ENCODE measurements around the gene TMEM150B. TPM values are rescaled to one million over a fixed set of nuclear protein-coding genes. Genes with fewer than 3 reads are reported as not detected.
"Not testable (repeated sequence)": the region's sequence is repeated elsewhere in the genome, so short reads cannot be mapped to it uniquely, and the experiment has no call there.

Gene TMEM150B
- total RNA-seq, 2 experiments from 2014 or later: not detected

GRCh38 chr19:55341171-55341588, 16.0 kb upstream of the TMEM150B start:
- Mint-ChIP-seq H3K27me3 (peaks cover 6% of the 10 kb centered on the region), H3K36me3 (peaks cover 14% of the 10 kb centered on the region), H3K4me3 (peak overlapping the region; percentile 87), H3K4me1 (ENCODE audit: low read depth) (peaks cover 13% of the 10 kb centered on the region), H3K27ac (peak overlapping the region; percentile 59), H3K9me3 (no peaks in the 10 kb centered on the region)
- intact Hi-C loops (cut with micrococcal nuclease): no loop called here
- peak; percentile 85 for DNase-seq
- CTCF ChIA-PET: interaction anchor here (1.0 kb wide), 1 partner anchor 39 kb away, joined by 3 read pairs; no protein-coding TSS in a partner anchor
- POLR2A ChIA-PET: interaction anchor here (1.3 kb wide), 1 partner anchor 40 kb away, joined by 3 read pairs; no protein-coding TSS in a partner anchor

DNA sequence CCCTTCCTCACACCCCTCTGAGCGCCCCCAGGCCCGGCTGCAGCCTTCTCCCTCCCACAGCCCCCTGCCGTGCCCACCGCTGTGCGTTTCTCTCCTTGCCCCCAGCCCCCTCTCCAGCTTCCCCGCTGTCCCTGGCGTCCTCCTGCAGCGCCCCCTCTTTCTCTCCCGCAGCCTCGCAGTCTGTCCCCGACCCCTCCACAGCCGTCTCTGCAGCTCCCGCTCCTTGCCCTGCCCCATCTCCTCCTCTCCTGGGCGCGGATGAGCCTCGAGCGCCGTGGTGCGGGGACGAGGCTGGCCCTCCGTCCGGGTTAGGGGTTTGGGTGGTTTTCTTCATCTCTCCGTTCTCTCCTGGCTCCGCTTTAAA, 15.6 kb upstream of the TMEM150B start:
- POLR2A ChIA-PET: interaction anchor here (1.3 kb wide), 1 partner anchor 40 kb away, joined by 3 read pairs; no protein-coding TSS in a partner anchor

GRCh38 chr19:55339889-55340783, 15.0 kb upstream of the TMEM150B start:
- peaks cover 7% of the 10 kb centered on the region for H3K36me3 Mint-ChIP-seq
- peaks cover 13% of the 10 kb centered on the region for H3K4me1 Mint-ChIP-seq (ENCODE audit: low read depth)
- CTCF ChIA-PET: interaction anchor here (0.6 to 2.1 kb wide), 13 partner anchors 9 to 294 kb away, joined by 3 to 30 read pairs (median 4); partner anchors contain the start of genes TMEM238, UBE2S and ZNF784
- H3K4me3 Mint-ChIP-seq: peak overlapping the region; percentile 87
- H3K9me3 Mint-ChIP-seq: no peaks in the 10 kb centered on the region
- peaks cover 6% of the 10 kb centered on the region for H3K27me3 Mint-ChIP-seq
- H3K27ac Mint-ChIP-seq: peak overlapping the region; percentile 95
- DNase-seq: peak; percentile 46
- POLR2A ChIA-PET: interaction anchor here (0.7 to 2.0 kb wide), 20 partner anchors 9 to 891 kb away, joined by 3 to 38 read pairs (median 4); partner anchors contain the start of genes FIZ1, HSPBP1, ISOC2 and LENG8
- intact Hi-C loops (cut with micrococcal nuclease): loop anchor here (1.0 to 2.0 kb wide), 8 partner anchors 37 to 876 kb away; partner anchors contain the start of genes FIZ1, HSPBP1, ISOC2 and PPP6R1

More for the DNA sequence above, 15.6 kb upstream of the TMEM150B start:
- DNase-seq: peak; percentile 51
- peaks cover 13% of the 10 kb centered on the region for H3K4me1 Mint-ChIP-seq (ENCODE audit: low read depth)
- CTCF ChIA-PET: interaction anchor here (1.0 kb wide), 1 partner anchor 38 kb away, joined by 3 read pairs; no protein-coding TSS in a partner anchor
- H3K9me3 Mint-ChIP-seq: no peaks in the 10 kb centered on the region
- peaks cover 14% of the 10 kb centered on the region for H3K36me3 Mint-ChIP-seq
- peak overlapping the region; percentile 87 for H3K4me3 Mint-ChIP-seq
- intact Hi-C loops (cut with micrococcal nuclease): no loop called here
- peak overlapping the region; percentile 95 for H3K27ac Mint-ChIP-seq
- H3K27me3 Mint-ChIP-seq: peaks cover 6% of the 10 kb centered on the region

DNA sequence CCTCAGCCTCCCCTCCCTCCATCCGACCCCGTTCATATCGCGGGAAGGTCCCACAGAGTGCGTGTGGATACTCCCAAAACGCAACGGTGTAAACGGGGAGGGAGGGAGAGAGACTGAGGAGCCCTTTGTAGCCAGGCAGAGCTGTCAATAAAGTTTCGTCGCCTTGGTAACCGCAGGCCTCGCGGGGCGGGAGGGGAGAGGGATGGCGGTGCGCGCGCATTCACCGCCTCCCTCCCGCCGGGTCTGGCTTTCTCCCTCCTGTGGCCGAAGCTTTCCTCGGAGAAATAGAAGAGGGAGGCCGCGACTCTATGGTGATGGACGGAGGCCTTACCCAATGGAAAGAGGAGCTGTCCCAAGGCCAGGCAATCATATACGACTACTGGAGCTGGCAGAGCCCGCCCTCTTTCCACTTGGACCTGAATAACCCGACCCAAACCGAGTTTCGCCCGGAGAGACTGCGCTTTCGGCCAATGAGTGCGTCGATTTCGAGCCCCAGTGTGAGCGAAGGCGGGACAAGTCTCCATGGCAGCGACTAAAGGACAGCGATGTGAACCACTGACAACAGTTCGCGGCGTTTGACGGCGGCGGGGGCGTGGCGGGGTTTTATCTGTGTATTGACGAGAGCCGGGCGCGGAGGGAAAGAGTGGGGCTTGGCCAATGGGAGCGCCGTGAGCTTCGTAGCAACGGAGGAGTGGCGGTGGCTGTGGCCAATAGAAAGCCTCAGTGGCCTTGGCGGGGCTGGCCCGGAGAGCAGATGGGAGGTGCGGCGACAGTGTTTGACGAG, 14.2 kb upstream of the TMEM150B start, which contains the start of gene KMT5C:
Gene KMT5C (plus strand): TSS at position 772 of the 784 bp plus-strand sequence. CDS start 2,061 bp downstream, outside the sequence.
- Mint-ChIP-seq H3K4me3 (peak within 1 kb of the TSS; percentile 87), H3K4me1 (ENCODE audit: low read depth) (peaks cover 13% of the 10 kb centered on the region), H3K27ac (peak within 1 kb of the TSS; percentile 95), H3K27me3 (peaks cover 6% of the 10 kb centered on the region), H3K36me3 (peaks cover 4% of the 10 kb centered on the region), H3K9me3 (no peaks in the 10 kb centered on the region)
- DNase-seq: peak; percentile 100
- intact Hi-C loops (cut with micrococcal nuclease): loop anchor here (1.0 to 2.0 kb wide), 8 partner anchors 36 to 875 kb away; partner anchors contain the start of genes FIZ1, HSPBP1, ISOC2 and PPP6R1
- ChIA-PET POLR2A (interaction anchor here (0.6 to 2.0 kb wide), 23 partner anchors 8 to 891 kb away, joined by 3 to 38 read pairs (median 3); partner anchors contain the start of genes FIZ1, HSPBP1, ISOC2 and LENG8), CTCF (interaction anchor here (0.6 to 2.1 kb wide), 14 partner anchors 10 to 294 kb away, joined by 3 to 30 read pairs (median 4); partner anchors contain the start of genes TMEM238, UBE2S and ZNF784)

DNA sequence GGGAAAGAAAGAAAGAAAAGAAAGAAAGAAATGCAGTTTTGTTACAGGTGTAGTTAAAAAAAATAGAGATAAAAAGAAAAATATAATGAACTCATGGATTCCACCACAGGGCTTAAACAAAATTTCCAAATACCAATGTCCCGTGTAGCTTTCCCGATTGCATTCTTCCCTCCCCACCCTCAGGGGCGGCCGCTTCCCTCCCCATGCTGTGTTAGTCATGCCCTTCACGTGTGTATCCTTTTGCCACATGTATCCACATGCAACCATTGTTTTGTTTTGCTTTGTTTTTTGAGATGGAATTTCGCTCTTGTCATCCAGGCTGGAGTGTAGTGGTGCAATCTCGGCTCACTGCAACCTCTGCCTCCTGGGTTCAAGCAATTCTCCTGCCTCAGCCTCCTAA, 11.0 kb upstream of the TMEM150B start:
- intact Hi-C loops (cut with micrococcal nuclease): no loop called here
- no peak for DNase-seq
- CTCF ChIA-PET: interaction anchor here (0.6 kb wide), 1 partner anchor 101 kb away, joined by 3 read pairs; no protein-coding TSS in a partner anchor
- no peaks in the 10 kb centered on the region for H3K36me3 Mint-ChIP-seq
- no peak overlapping the region for H3K4me3 Mint-ChIP-seq
- peaks cover 7% of the 10 kb centered on the region for H3K4me1 Mint-ChIP-seq (ENCODE audit: low read depth)
- no peak overlapping the region for H3K27ac Mint-ChIP-seq
- peaks cover 8% of the 10 kb centered on the region for H3K27me3 Mint-ChIP-seq
- no peaks in the 10 kb centered on the region for H3K9me3 Mint-ChIP-seq
- POLR2A ChIA-PET: no interaction called here

DNA sequence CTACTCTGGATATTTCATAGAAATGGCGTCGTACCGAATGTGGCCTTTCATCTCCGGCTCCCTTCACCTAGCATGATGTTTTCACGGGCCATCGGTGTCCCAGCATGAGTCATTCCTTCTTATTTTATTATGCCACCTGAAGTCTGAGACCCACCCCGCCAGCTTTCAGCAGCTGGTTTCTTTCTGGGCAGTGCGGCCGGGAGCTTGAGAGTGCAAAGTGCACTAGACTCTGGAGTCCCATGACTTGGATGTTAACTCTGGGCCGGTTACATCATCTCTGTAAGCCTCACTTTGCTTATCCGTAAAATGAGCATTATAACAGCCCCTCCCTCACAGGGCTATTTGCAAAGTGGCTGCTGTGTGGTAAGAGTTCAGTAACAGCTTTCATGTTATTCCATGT, 8.7 kb upstream of the TMEM150B start:
- Mint-ChIP-seq H3K27me3 (peaks cover 11% of the 10 kb centered on the region), H3K9me3 (no peaks in the 10 kb centered on the region)

DNA sequence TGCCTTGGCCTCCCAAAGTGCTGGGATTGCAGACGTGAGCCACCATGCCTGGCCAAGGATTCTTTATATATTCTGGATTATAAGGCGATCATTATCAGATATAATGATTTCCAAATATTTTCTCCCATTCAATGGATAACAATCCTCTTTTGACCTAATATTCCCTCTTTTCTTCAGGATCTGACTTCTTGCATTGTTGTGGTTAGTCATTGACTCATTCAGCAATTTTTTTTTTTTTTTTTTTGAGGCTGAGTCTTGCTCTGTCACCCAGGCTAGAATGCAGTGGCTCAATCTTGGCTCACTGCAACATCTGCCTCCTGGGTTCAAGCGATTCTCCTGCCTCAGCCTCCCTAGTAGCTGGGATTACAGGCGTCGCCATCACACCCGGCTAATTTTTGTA, 4.7 kb upstream of the TMEM150B start:
- DNase-seq; H3K4me3 Mint-ChIP-seq; H3K36me3 Mint-ChIP-seq; H3K4me1 Mint-ChIP-seq (ENCODE audit: low read depth); H3K27me3 Mint-ChIP-seq; intact Hi-C loops (cut with micrococcal nuclease); H3K9me3 Mint-ChIP-seq; POLR2A ChIA-PET; H3K27ac Mint-ChIP-seq; CTCF ChIA-PET: not testable (repeated sequence)

More for the DNA sequence above, 8.7 kb upstream of the TMEM150B start:
- no peak for DNase-seq
- POLR2A ChIA-PET: no interaction called here
- intact Hi-C loops (cut with micrococcal nuclease): no loop called here
- Mint-ChIP-seq H3K4me1 (ENCODE audit: low read depth) (peaks cover 5% of the 10 kb centered on the region), H3K4me3 (no peak overlapping the region), H3K36me3 (no peaks in the 10 kb centered on the region), H3K27ac (no peak overlapping the region)
- CTCF ChIA-PET: no interaction called here

GRCh38 chr19:55328774-55329318, 3.7 kb upstream of the TMEM150B start:
- intact Hi-C loops (cut with micrococcal nuclease); CTCF ChIA-PET; POLR2A ChIA-PET; H3K27ac Mint-ChIP-seq; DNase-seq; H3K4me3 Mint-ChIP-seq; H3K27me3 Mint-ChIP-seq; H3K36me3 Mint-ChIP-seq; H3K9me3 Mint-ChIP-seq; H3K4me1 Mint-ChIP-seq (ENCODE audit: low read depth): not testable (repeated sequence)

DNA sequence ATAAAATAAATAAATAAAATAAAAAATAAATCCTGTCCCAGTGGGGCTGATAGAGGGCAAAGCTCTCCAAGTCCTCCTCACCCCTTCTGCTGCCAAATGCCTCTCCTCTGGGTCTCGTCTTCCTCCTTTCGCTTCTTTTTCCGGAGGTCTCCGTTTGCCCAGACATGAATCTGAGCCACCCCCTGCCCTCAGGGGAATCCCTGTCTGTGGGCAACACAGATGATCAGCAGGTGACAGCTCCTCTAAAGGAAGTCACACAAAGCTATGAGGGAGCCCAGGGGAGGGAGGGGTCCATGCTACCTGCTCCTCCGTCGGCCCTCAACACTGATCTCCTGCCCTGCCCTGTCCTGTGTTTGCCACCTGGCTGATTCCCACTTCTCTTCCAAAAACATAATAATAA, 479 bp downstream of the TMEM150B start:
- no peak for DNase-seq
- H3K27me3 Mint-ChIP-seq: peaks cover 14% of the 10 kb centered on the region
- no peak overlapping the region for H3K4me3 Mint-ChIP-seq
- no peak overlapping the region for H3K27ac Mint-ChIP-seq
- intact Hi-C loops (cut with micrococcal nuclease): no loop called here
- no peaks in the 10 kb centered on the region for H3K4me1 Mint-ChIP-seq (ENCODE audit: low read depth)
- H3K9me3 Mint-ChIP-seq: no peaks in the 10 kb centered on the region
- H3K36me3 Mint-ChIP-seq: no peaks in the 10 kb centered on the region
- CTCF ChIA-PET: interaction anchor here (1.8 kb wide), 1 partner anchor 23 kb away, joined by 4 read pairs; no protein-coding TSS in a partner anchor
- POLR2A ChIA-PET: no interaction called here

- H3K4me1 Mint-ChIP-seq (ENCODE audit: low read depth): no peaks in the 10 kb centered on the region
- no peak for DNase-seq
- intact Hi-C loops (cut with micrococcal nuclease): no loop called here
- H3K36me3 Mint-ChIP-seq: no peaks in the 10 kb centered on the region
- H3K27me3 Mint-ChIP-seq: peaks cover 9% of the 10 kb centered on the region
- H3K4me3 Mint-ChIP-seq: no peak overlapping the region
- no peaks in the 10 kb centered on the region for H3K9me3 Mint-ChIP-seq
- ChIA-PET CTCF (no interaction called here), POLR2A (interaction anchor here (1.0 kb wide), 1 partner anchor 26 kb away, joined by 3 read pairs; no protein-coding TSS in a partner anchor)
- no peak overlapping the region for H3K27ac Mint-ChIP-seq
Observed at GRCh38 chr19:55322204-55322885, 2.8 kb downstream of the TMEM150B start.
